Right hindlimb (tissue), 1 donor: ENCODE measurements around the gene CCDC149.

Source experiments
- DNase-seq: peaks from one replicate; pipeline ENCODE4 v3.0.0-alpha.2; 2018

CCDC149 gene

GRCh38 chr4:24912252-24913118 lies at the start of gene CCDC149:
Gene CCDC149, minus strand, starts transcription at chr4:24913042. Its CDS starts 178 bp downstream, at chr4:24912864.
- DNase-seq: peak; percentile 70

- no peak for DNase-seq
These were observed 45.0 kb upstream of the CCDC149 start for GRCh38 chr4:24957886-24958285.

DNA sequence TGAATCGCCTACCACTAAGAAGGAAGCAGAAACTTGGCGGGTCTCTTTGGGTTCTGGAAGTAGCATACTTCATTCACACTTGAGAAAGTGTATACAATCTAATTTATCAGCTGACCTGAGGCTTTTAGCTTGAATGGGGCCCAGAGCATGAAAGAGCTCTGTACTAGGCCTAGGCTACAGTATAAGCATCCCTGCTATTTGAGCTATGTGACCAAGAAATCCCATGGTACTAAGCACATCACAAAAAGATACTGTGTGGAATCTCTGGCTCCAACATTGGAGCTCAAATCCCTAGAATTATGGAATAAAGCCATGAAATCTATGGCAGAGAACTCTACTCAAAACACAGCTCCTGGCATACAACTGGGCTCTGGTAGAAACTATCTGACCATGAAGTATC lies 43.9 kb upstream of the CCDC149 start:
- no peak for DNase-seq

DNA sequence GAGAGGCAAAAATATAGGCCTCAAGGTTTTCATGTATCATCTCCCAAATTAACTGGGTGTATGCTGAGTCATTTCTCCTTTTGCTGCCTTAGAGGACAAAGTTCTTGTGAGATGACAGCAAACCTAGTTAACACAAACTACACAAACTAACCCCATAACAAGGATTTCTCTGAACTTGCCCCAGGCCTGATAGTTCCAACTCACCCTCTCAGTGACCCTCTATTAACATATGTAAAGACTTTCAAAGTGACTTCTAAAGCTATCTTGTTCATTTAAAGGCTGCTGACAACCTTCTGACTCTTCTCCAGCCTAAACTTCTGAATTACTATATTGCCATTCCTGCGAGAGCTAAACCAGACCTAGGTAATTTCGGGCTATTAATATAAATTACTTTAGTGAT lies 43.2 kb upstream of the CCDC149 start:
- no peak for DNase-seq

GRCh38 chr4:24952667-24953066 lies 39.8 kb upstream of the CCDC149 start:
- DNase-seq: no peak

- DNase-seq: no peak
These were observed 37.1 kb upstream of the CCDC149 start for GRCh38 chr4:24949970-24950369.

GRCh38 chr4:24937917-24938281 lies 25.1 kb upstream of the CCDC149 start:
- DNase-seq: no peak

DNA sequence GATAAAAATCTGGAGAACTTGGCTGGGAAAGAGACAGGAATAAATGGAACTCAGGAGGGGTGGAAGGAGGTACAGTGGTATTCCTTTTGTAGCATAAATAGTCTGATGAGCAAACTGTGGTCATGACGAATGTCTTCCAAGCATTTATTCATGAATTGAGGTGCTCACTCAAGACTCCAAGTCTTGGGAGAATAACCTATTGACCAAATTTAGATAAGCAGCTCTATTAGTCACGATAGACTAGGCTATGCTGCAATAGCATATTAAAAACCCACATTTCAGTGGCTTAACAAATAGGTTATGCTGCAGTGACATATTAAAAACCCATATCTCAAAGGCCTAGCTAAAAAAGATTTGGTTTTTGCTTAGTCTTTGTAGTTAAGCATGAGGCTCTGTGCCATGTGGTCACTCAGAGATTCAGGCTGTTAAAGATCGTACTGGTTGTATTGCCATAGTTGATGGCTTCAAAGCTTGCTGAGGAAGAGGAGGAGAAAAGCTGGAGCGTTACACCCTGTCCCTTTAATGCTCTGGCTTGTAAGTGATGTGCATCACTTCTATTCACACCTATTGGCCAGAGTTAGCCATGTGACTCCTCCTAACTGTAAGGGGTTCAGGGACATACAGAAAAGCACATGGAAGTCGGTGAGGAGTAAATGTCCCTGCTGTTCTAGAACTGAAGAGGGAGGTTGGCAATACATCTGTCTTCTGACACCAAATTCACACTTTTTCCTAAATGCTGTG lies 24.5 kb upstream of the CCDC149 start:
- no peak for DNase-seq

DNA sequence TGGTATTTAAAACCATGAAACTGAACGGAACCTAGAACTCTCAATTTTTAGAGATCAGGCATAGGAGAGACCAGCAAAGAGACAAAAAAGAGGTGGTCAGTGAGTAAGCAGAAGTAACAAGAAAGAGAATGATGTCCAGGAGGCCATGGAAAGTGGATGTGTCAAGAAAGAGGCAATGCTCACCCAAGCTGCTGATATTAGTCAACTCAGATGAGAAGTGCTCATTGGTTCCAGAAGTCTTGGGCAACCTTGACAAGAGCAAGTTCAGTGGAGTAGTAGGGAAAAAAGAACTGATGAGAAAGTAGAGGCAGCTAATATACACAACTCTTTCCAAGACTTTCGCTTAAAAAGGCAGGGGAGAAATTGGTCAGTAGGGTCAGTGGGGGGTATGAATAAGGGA lies 23.0 kb upstream of the CCDC149 start:
- DNase-seq: no peak

- no peak for DNase-seq
These were observed 21.5 kb upstream of the CCDC149 start for GRCh38 chr4:24934311-24934710.

- DNase-seq: no peak
These were observed 20.9 kb upstream of the CCDC149 start for GRCh38 chr4:24933684-24934275.

- DNase-seq: no peak
These were observed 19.8 kb upstream of the CCDC149 start for GRCh38 chr4:24932515-24933225.

DNA sequence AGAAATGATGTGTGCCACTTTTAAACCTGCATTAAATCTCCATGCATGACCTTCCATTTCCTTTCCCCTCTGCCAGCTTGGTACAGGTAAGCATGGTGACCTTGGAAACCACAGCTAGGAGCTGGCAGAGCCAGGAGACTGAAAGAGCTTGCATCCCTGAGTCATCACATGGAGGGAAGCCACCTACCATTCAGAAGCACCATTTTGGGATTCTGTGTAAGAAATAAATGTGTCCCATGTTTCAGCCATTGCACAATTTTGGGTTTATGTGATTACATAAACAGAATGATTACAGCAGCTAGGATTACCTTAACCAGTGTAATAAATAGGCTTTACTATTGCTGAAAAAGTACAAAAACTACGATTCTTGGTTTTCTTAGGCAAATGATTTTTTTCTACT lies 17.3 kb upstream of the CCDC149 start:
- DNase-seq: no peak

GRCh38 chr4:24928708-24929107 lies 15.9 kb upstream of the CCDC149 start:
- no peak for DNase-seq

DNA sequence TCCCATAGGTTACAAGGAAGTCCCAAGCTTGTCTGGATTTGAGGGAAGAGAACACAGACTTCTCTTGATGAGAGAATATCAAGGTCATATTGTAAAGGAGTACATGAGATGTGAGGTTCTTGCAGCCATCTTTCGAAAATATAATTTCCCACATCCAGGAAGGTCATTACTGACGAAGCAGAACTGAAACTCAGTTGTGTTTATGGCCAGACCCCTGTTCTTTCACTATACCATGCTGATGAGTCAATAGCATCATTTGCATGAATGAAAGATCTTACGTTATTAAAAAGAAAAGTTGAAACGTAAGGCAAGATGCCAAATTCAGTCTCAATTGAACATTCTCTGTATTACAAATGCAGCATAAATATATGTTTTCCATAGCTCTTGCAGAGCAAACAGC lies 14.2 kb upstream of the CCDC149 start:
- DNase-seq: no peak

GRCh38 chr4:24924309-24924781 lies 11.5 kb upstream of the CCDC149 start:
- no peak for DNase-seq

- no peak for DNase-seq
These were observed 10.7 kb upstream of the CCDC149 start for GRCh38 chr4:24923550-24923949.

- DNase-seq: no peak
These were observed 10.2 kb upstream of the CCDC149 start for GRCh38 chr4:24923002-24923401.

GRCh38 chr4:24922416-24922815 lies 9.6 kb upstream of the CCDC149 start:
- no peak for DNase-seq

DNA sequence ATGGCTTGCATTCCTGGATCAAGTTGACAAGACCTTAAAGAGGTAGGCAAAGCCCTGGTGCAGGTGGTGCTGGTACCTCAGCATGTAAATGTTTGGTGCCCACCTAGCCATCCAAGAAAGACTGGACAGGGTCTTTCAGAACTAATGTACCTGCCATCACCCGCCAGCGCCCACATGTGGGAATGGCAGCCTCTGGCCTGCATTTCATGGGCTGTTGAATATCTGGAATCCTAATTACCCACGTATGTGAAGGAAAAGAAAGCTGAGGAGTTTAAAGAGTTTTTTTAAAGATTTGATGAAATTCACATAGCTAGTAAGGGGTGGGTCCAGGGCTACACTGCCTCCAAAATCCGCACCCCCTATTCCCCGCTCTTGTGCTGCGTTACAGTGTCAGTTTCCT lies 8.6 kb upstream of the CCDC149 start:
- no peak for DNase-seq

- DNase-seq: no peak
These were observed 7.2 kb upstream of the CCDC149 start for GRCh38 chr4:24920008-24920407.

- DNase-seq: no peak
These were observed 4.4 kb upstream of the CCDC149 start for GRCh38 chr4:24917076-24917856.
